ENCODE measurements around the gene PLOD2. TPM values are rescaled to one million over a fixed set of nuclear protein-coding genes. Genes with fewer than 3 reads are reported as not detected.

The PLOD2 gene
- total RNA-seq, 1 experiment from 2014 or later: 19.3 TPM

DNA sequence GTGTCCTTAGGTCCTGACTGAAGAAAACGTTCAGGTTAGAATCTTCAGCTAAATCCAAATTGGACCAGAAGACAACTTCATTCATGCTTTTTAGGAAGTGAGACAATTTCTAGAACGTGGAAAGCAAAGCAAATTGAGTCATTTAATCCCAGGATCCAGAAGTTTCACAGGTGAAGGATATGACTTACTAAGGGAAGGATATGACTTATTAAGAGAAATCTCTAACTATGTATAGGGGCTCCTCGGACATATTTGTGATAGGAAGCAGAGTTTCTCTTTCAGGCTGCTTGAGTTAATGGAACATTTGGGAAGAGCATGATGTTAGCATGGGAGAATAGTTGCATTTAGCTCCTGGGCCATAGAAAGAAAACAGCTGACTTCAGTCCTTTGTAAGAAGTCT, 16.1 kb upstream of the PLOD2 start:
- H3K36me3 Mint-ChIP-seq (ENCODE audit: insufficient read depth in 1 of 3, low read depth in 3 of 3): no peaks in the 10 kb centered on the region

More for the DNA sequence above, 16.1 kb upstream of the PLOD2 start:
- Histone ChIP-seq H3K23me2 (ENCODE audit: insufficient read length, low read depth, low read length, poor library complexity, severe bottlenecking) (no peaks in the 10 kb centered on the region), H3K4me2 (ENCODE audit: insufficient read depth, insufficient read length, low read length) (no peak overlapping the region), H3T11ph (ENCODE audit: low read length) (no peak overlapping the region), H3K79me1 (ENCODE audit: insufficient read depth, low read depth, low read length, poor library complexity, severe bottlenecking) (no peaks in the 10 kb centered on the region), H4K20me1 (ENCODE audit: control insufficient read depth, insufficient read depth, insufficient read length) (no peaks in the 10 kb centered on the region), H4K91ac (ENCODE audit: insufficient read length, low read depth, low read length) (no peak overlapping the region), H4K5ac (ENCODE audit: insufficient read length, low read depth, low read length) (no peak overlapping the region), H2BK120ac (ENCODE audit: low read depth, low read length, poor library complexity, severe bottlenecking) (no peak overlapping the region), H2AK5ac (ENCODE audit: insufficient read length, low read length) (no peak overlapping the region), H3K27ac (ENCODE audit: insufficient read length, low read depth, low read length) (no peak overlapping the region), H3K18ac (ENCODE audit: insufficient read length, low read depth, low read length) (no peak overlapping the region), H3K27me3 (ENCODE audit: insufficient read depth, low read length) (no peaks in the 10 kb centered on the region), H2BK5ac (ENCODE audit: insufficient read length, low read length) (no peak overlapping the region), H3K9me3 (ENCODE audit: control insufficient read depth, low read depth, low read length) (no peaks in the 10 kb centered on the region), H3K56ac (ENCODE audit: insufficient read length, low read depth, low read length) (no peak overlapping the region), H3K4ac (ENCODE audit: low read depth, low read length) (no peak overlapping the region), H2BK15ac (ENCODE audit: low read depth, low read length) (no peak overlapping the region), H2BK20ac (ENCODE audit: low read depth, low read length, poor library complexity, severe bottlenecking) (no peak overlapping the region), H3K23ac (ENCODE audit: insufficient read length, low read depth, low read length) (no peak overlapping the region), H3K4me1 (ENCODE audit: insufficient read depth, low read length) (no peaks in the 10 kb centered on the region), H4K8ac (replicated peaks; ENCODE audit: insufficient read length, low read depth, low read length) (no peak overlapping the region), H3K14ac (ENCODE audit: insufficient read depth, low read length) (no peak overlapping the region), H3K9ac (ENCODE audit: extremely low read depth, insufficient read length, low read length) (no peak overlapping the region), H3K79me2 (ENCODE audit: insufficient read depth, low read length) (no peaks in the 10 kb centered on the region), H2BK12ac (ENCODE audit: insufficient read length, low read depth, low read length) (no peak overlapping the region), H2AFZ (ENCODE audit: low read length) (no peak overlapping the region)
- TF ChIP-seq, protein P1, sequence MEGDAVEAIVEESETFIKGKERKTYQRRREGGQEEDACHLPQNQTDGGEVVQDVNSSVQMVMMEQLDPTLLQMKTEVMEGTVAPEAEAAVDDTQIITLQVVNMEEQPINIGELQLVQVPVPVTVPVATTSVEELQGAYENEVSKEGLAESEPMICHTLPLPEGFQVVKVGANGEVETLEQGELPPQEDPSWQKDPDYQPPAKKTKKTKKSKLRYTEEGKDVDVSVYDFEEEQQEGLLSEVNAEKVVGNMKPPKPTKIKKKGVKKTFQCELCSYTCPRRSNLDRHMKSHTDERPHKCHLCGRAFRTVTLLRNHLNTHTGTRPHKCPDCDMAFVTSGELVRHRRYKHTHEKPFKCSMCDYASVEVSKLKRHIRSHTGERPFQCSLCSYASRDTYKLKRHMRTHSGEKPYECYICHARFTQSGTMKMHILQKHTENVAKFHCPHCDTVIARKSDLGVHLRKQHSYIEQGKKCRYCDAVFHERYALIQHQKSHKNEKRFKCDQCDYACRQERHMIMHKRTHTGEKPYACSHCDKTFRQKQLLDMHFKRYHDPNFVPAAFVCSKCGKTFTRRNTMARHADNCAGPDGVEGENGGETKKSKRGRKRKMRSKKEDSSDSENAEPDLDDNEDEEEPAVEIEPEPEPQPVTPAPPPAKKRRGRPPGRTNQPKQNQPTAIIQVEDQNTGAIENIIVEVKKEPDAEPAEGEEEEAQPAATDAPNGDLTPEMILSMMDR (conservative IDR thresholded peaks at IDR 0.05): no peak
- Mint-ChIP-seq H3K9me3 (no peaks in the 10 kb centered on the region), H3K4me1 (0 out of 4 replicates have a peak, but pooled peaks cover 0 to 2% of the 10 kb centered on the region in 2 experiments), H3K27me3 (ENCODE audit: low read depth) (no peaks in the 10 kb centered on the region), H3K27ac (no peak overlapping the region), H3K4me3 (no peak overlapping the region)
- DNase-seq: no peak
- no CpG with 5 or more reads among the region's 3 CpGs for WGBS (ENCODE audit: extremely low coverage, insufficient read length, low lambda C conversion rate)

Measured in H9 (cell line).